Measurements from ENCODE around the gene SLC49A4. TPM values are rescaled to one million over a fixed set of nuclear protein-coding genes. Genes with fewer than 3 reads are reported as not detected.

Gene SLC49A4
- total and polyA plus RNA-seq, 2 of the 13 experiments (the other 11 are each of a cell fraction or from before 2014, with no cell fraction given) = 6.5 to 16.3 TPM

GRCh38 chr3:122916084-122916483 lies 121.2 kb downstream of the SLC49A4 start (continued):
- TF ChIP-seq E2F1 (CRISPR knock-in tag; IDR thresholded peaks at IDR 0.05) = no peak
- TF ChIP-seq TEF (CRISPR knock-in tag; IDR thresholded peaks at IDR 0.05) = no peak
- no peak for TF ChIP-seq EHMT2 (IDR thresholded peaks at IDR 0.05; ENCODE audit: borderline replicate concordance, low read depth, low read length)
- no peak for TF ChIP-seq LBX2 (CRISPR knock-in tag; IDR thresholded peaks at IDR 0.05; ENCODE audit: borderline replicate concordance)
- no peak for TF ChIP-seq JARID2 (CRISPR knock-in tag; IDR thresholded peaks at IDR 0.05; ENCODE audit: insufficient replicate concordance)
- TF ChIP-seq IRX3 (CRISPR knock-in tag; IDR thresholded peaks at IDR 0.05; ENCODE audit: borderline replicate concordance, low read depth) = no peak
- no peak for TF ChIP-seq ATAD3A (CRISPR knock-in tag; IDR thresholded peaks at IDR 0.05)

- FAIRE-seq (no peak), ATAC-seq (no peak), DNase-seq (ENCODE audit: low spot score) (no peak)
- H3K9me3 ChIP-seq (ENCODE audit: low read length) = no peaks in the 10 kb centered on the region
- in situ Hi-C loops (cut with HindIII; ENCODE audit: extremely low pct_ligation_motif_present, low pct_unique_long_range_greater_than_20kb) (no loop called here), intact Hi-C loops (cut with micrococcal nuclease; ENCODE audit: unreplicated experiment) (no loop called here)
- BruUV-seq (replicated peaks) = no TSS peak
- H3K4me1 ChIP-seq (ENCODE audit: insufficient read depth, low read length) = no peaks in the 10 kb centered on the region
- no peak overlapping the region for H3K27ac ChIP-seq (ENCODE audit: extremely low read length, insufficient read depth, low read length)
- ChIA-PET POLR2A (no interaction called here), CTCF (ENCODE audit: low intra/inter-chr PET ratio, low total read pairs) (no interaction called here)
- TF ChIP-seq NCOA1 (CRISPR knock-in tag; IDR thresholded peaks at IDR 0.05) (no peak), ZMYM4 (CRISPR knock-in tag; IDR thresholded peaks at IDR 0.05) (no peak), REST (IDR thresholded peaks at IDR 0.05; ENCODE audit: borderline replicate concordance in 1 of 2, low read depth in 1 of 2, low read length in 2 of 2) (peak in 1 of 2 experiments; percentile 51; a peak in 3 of 4 replicates)
- 39% methylated on average over 4 of the region's 6 CpGs for WGBS (ENCODE audit: low lambda C conversion rate)
- H3K36me3 ChIP-seq (replicated peaks in 1 of 2; ENCODE audit: control insufficient read depth in 1 of 2, insufficient read depth in 2 of 2, low read length in 2 of 2) = no peaks in the 10 kb centered on the region
- no peaks in the 10 kb centered on the region for H3K79me2 ChIP-seq (ENCODE audit: insufficient read depth, low read length)
- H4K20me1 ChIP-seq (ENCODE audit: insufficient read depth, low read length) = no peaks in the 10 kb centered on the region
- no peak overlapping the region for H3K4me2 ChIP-seq (ENCODE audit: low read depth, low read length)
- H2AFZ ChIP-seq (ENCODE audit: low read length) = no peak overlapping the region
- H3K9ac ChIP-seq (ENCODE audit: insufficient read depth, low read depth, low read length) = no peak overlapping the region
- H3K27me3 ChIP-seq (ENCODE audit: control insufficient read depth in 1 of 2, insufficient read depth in 2 of 2, low read length in 2 of 2) = peaks cover 10 to 29% of the 10 kb centered on the region in 2 experiments; a peak in 4 of 5 replicates
- no peak overlapping the region for H3K4me3 ChIP-seq (replicated peaks in 1 of 3; ENCODE audit: insufficient read depth in 1 of 3, low read depth in 2 of 3, low read length in 3 of 3)
Measured at GRCh38 chr3:122916580-122916979, 121.7 kb downstream of the SLC49A4 start.

Data from HepG2 (cell line).